Astrocyte (in vitro differentiated cells and primary cell): ENCODE results near the gene PDE7B. TPM values are rescaled to one million over a fixed set of nuclear protein-coding genes. Genes with fewer than 3 reads are reported as not detected.

Source experiments
- DNase-seq: peaks from one replicate; pipeline ENCODE4 v3.0.0-alpha.2; 2010; ENCODE audit warnings: low read depth
- FAIRE-seq: peaks from 2 replicates; lab custom pipeline; 2011; peaks lifted over from hg19 to GRCh38; lab: Jason Lieb, UNC
- H2AFZ ChIP-seq: 2 replicates; pipeline ENCODE4 v1.6.0; 2012; ENCODE audit warnings: low read depth, low read length, inconsistent platforms
- H3K27ac ChIP-seq: 2 replicates; pipeline ENCODE4 v1.5.1; 2011; ENCODE audit warnings: low read depth, low read length, inconsistent platforms
- H3K27me3 ChIP-seq: 2 replicates; pipeline ENCODE4 v1.6.0; 2011; ENCODE audit warnings: low read length, inconsistent platforms; ENCODE audit not compliant: insufficient read depth
- H3K36me3 ChIP-seq: 2 replicates; pipeline ENCODE4 v1.5.1; 2011; ENCODE audit warnings: low read length, inconsistent platforms; ENCODE audit not compliant: insufficient read depth
- H3K4me1 ChIP-seq: 2 replicates; pipeline ENCODE4 v1.5.1; 2011; ENCODE audit warnings: low read length, inconsistent platforms; ENCODE audit not compliant: insufficient read depth
- H3K4me2 ChIP-seq: 2 replicates; pipeline ENCODE4 v1.6.0; 2012; ENCODE audit warnings: low read length, inconsistent platforms
- H3K4me3 ChIP-seq: 2 replicates; pipeline ENCODE4 v1.5.1; 2011; ENCODE audit warnings: low read depth, mild to moderate bottlenecking, low read length, inconsistent platforms; ENCODE audit not compliant: insufficient read depth
- H3K79me2 ChIP-seq: 2 replicates; pipeline ENCODE4 v1.6.0; 2012; ENCODE audit warnings: mild to moderate bottlenecking, low read length, inconsistent platforms; ENCODE audit not compliant: insufficient read depth
- H3K9ac ChIP-seq: 2 replicates; pipeline ENCODE4 v1.6.0; 2012; ENCODE audit warnings: mild to moderate bottlenecking, low read length, inconsistent platforms
- H3K9me3 ChIP-seq: 2 replicates; pipeline ENCODE4 v1.5.1; 2012; ENCODE audit warnings: low read depth, mild to moderate bottlenecking, low read length, inconsistent platforms; ENCODE audit not compliant: insufficient read depth
- H4K20me1 ChIP-seq: 2 replicates; pipeline ENCODE4 v1.6.0; 2012; ENCODE audit warnings: low read length, inconsistent platforms; ENCODE audit not compliant: insufficient read depth
- H3K27ac Mint-ChIP-seq: one replicate; pipeline ENCODE4 v1.8.0; 2021; ENCODE audit warnings: mild to moderate bottlenecking, mixed read lengths; ENCODE audit not compliant: unreplicated experiment
- H3K27me3 Mint-ChIP-seq: one replicate; pipeline ENCODE4 v1.8.0; 2021; ENCODE audit warnings: low read depth, mixed read lengths; ENCODE audit not compliant: unreplicated experiment
- H3K36me3 Mint-ChIP-seq: one replicate; pipeline ENCODE4 v1.8.0; 2021; ENCODE audit warnings: low read depth, mixed read lengths; ENCODE audit not compliant: unreplicated experiment
- H3K4me1 Mint-ChIP-seq: one replicate; pipeline ENCODE4 v1.8.0; 2021; ENCODE audit warnings: low read depth, mixed read lengths; ENCODE audit not compliant: unreplicated experiment
- H3K4me3 Mint-ChIP-seq: one replicate; pipeline ENCODE4 v1.8.0; 2021; ENCODE audit warnings: mild to moderate bottlenecking, moderate library complexity, mixed read lengths; ENCODE audit not compliant: unreplicated experiment
- H3K9me3 Mint-ChIP-seq: one replicate; pipeline ENCODE4 v1.8.0; 2021; ENCODE audit warnings: mild to moderate bottlenecking, mixed read lengths; ENCODE audit not compliant: unreplicated experiment
- CTCF ChIP-seq: IDR thresholded peaks from 2 replicates; pipeline ENCODE4 v1.5.1; 2011; ENCODE audit warnings: low read depth, mild to moderate bottlenecking, inconsistent platforms, low read length, moderate library complexity; ENCODE audit not compliant: insufficient read depth
- EZH2 ChIP-seq: IDR thresholded peaks from 2 replicates; pipeline ENCODE4 v1.6.1; 2012; ENCODE audit warnings: mild to moderate bottlenecking, low read length, inconsistent platforms; ENCODE audit not compliant: insufficient read depth
- total RNA-seq: library from RNA; stranded (reverse); gene quantifications from 2 replicates; pipeline ENCODE4 v1.2.1, GENCODE V29; 2021

The PDE7B gene
- total RNA-seq, 1 donor from 2014 or later, result 0.27 TPM

GRCh38 chr6:135990855-135991464 lies 139.5 kb downstream of the PDE7B start:
- no peak overlapping the region for H3K4me3 Mint-ChIP-seq
- Histone ChIP-seq H3K9ac (no peak overlapping the region), H3K4me3 (no peak overlapping the region), H4K20me1 (no peaks in the 10 kb centered on the region), H3K4me2 (no peak overlapping the region), H3K4me1 (peaks cover 9% of the 10 kb centered on the region), H3K27me3 (no peaks in the 10 kb centered on the region), H3K36me3 (no peaks in the 10 kb centered on the region), H3K27ac (no peak overlapping the region), H3K79me2 (no peaks in the 10 kb centered on the region), H3K9me3 (no peaks in the 10 kb centered on the region), H2AFZ (no peak overlapping the region)
- no peak overlapping the region for H3K27ac Mint-ChIP-seq
- no peaks in the 10 kb centered on the region for H3K27me3 Mint-ChIP-seq
- peaks cover 7% of the 10 kb centered on the region for H3K4me1 Mint-ChIP-seq
- DNase-seq (no peak), FAIRE-seq (no peak)
- TF ChIP-seq EZH2 (no peak), CTCF (no peak)
- H3K36me3 Mint-ChIP-seq, result no peaks in the 10 kb centered on the region
- H3K9me3 Mint-ChIP-seq, result no peaks in the 10 kb centered on the region

DNA sequence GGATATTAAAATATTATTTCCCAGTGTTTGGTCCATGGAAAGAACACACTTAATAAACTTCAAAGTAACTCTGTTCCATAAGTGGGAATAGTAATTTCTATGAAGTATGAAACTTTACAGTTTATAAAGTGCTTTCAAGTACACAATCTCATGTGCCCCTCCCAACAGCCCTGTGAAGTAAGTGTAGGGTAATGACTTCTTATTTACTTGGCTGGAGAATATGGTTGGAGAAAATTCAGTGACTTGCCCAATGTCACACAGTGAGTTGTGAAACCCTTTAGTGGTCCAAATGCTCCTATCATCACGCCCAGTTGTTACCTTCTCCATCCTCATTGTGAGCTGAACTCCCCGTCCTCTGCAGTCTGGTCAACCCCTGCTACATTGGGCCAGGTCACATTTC lies 141.2 kb downstream of the PDE7B start:
- no peaks in the 10 kb centered on the region for H3K27me3 Mint-ChIP-seq
- FAIRE-seq, result no peak

More for the DNA sequence above, 141.2 kb downstream of the PDE7B start:
- H3K9ac ChIP-seq, result no peak overlapping the region
- no peak overlapping the region for H3K4me2 ChIP-seq
- Mint-ChIP-seq H3K36me3 (no peaks in the 10 kb centered on the region), H3K9me3 (no peaks in the 10 kb centered on the region), H3K27ac (no peak overlapping the region), H3K4me3 (no peak overlapping the region), H3K4me1 (peaks cover 7% of the 10 kb centered on the region)
- no peak for DNase-seq
- no peaks in the 10 kb centered on the region for H3K36me3 ChIP-seq
- H3K9me3 ChIP-seq, result no peaks in the 10 kb centered on the region
- TF ChIP-seq EZH2 (no peak), CTCF (no peak)
- H3K4me3 ChIP-seq, result no peak overlapping the region
- H3K27ac ChIP-seq, result no peak overlapping the region
- no peaks in the 10 kb centered on the region for H3K27me3 ChIP-seq
- H2AFZ ChIP-seq, result no peak overlapping the region
- H3K79me2 ChIP-seq, result no peaks in the 10 kb centered on the region
- H3K4me1 ChIP-seq, result peaks cover 9% of the 10 kb centered on the region
- H4K20me1 ChIP-seq, result no peaks in the 10 kb centered on the region
